UCSD-AML1 (cell line): ENCODE measurements around the gene SCGB3A2.

ENCODE experiments used
- DNase-seq: peaks from one replicate; lab custom pipeline; 2025; ENCODE audit not compliant: unreplicated experiment; lab: John Stamatoyannopoulos, UW

SCGB3A2 gene, protein sequence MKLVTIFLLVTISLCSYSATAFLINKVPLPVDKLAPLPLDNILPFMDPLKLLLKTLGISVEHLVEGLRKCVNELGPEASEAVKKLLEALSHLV

DNA sequence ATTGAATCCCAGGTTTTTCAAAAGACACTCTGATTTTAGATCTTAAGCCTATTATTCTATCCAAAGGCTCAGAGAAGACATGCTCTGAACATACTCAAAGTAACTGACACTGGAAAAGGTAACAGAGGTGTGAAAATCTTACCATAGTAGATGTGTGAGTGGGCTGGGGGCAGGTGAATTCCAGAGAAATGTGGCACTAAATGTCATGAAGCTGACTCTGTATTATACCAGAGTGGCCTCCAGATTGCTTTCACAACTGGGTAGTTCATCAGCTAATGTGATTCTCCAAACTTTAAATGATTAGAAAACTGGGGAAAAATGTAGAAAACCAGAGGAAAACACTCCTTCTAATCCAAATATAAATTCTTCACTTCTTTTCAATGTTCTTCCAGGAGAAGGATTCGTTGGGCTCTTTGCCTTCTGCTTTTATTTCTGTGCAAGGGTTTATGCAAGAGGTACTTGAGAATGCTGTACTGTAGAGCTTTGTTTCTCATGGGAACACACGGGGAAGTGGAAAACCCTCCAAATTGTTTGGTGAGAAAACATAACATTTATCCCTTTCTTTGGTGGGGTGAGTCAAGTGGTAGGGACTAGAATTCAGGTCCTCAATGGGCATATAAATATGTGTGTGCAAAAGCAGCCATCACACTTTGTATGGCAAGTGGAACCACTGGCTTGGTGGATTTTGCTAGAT is at the start of gene SCGB3A2:
SCGB3A2 (plus strand) TSS at position 646 of the 694 bp plus-strand sequence. CDS start 93 bp downstream, outside the sequence.
- DNase-seq, result no peak

DNA sequence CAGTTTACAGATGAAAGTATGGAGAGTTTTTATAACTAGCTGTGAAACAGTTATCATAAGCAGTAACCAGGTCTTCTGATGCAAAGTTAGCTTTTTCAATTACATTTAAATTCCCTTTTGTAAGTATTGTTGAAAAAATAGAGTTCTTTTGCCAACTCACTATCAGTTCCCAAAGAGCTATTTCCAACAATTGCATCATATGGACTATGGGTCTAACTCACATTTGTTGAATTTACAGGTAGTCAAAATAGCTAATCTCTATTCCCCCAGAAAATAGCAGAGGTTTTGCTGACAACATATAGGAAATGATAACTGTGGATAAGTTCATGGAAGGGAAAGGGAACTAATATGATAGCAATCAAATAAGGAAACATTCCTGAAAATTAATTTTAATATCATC is 48.5 kb upstream of the SCGB3A2 start:
- DNase-seq, result no peak

DNA sequence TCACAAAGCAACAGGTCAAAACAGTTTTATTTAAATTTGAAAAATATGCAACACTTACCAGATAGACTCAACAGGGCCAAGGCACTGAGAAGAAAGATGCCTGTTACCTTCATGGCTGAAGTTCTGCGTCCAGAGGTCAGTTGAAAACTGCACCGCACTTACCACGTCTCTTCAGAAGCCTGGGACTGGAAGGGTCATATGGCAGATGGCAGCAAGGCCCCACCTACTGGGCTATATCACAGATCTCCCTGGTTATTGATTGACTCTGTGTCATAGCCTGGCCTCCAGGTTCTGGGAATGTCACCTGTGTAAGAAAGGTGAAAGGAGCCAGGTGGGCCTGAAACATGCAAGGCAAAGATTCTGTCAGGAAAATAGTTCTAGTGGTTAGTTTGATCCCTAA is 47.0 kb upstream of the SCGB3A2 start, which contains the start of gene SPINK1:
SPINK1 (minus strand) TSS at position 207 of the 400 bp plus-strand sequence; CDS start at position 113, 94 bp downstream.
- no peak for DNase-seq

DNA sequence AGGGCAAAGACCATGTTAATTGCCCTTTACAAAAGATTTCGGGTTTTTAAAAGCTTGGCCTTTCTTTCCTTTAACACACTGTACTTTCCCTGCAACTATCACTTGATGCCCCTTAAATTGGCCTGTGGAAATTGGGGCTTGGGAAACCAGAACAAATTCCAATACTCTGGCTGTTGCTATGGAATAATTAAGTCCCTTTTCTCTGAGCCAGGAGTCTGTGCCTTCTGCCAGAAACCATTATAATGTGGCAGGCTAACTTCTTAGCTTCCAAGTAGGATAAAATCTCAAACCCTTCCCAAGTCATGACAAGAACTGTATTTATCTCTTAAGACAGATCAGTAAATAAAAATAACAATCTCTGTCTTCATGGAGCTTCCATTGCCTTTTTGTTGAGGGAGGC is 46.0 kb upstream of the SCGB3A2 start:
- no peak for DNase-seq

DNA sequence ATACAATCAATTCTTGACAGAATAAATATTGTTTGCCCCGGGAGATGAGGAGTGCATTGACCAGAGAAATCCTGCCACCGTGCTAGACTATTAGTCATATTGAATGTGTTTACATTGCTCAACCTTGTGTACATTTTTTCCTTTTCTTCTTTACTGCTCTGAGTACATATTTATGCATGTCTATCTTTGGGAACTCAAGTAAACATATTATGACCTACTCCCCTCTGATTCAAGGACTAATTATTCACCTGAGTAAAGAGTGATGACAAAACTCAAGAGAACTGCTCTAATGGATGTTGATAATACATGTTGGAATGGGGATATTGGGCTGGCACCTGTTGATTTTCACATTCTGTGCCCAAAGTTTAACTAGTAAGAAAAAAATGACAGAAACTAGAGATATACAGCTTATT is 43.1 kb upstream of the SCGB3A2 start:
- no peak for DNase-seq

DNA sequence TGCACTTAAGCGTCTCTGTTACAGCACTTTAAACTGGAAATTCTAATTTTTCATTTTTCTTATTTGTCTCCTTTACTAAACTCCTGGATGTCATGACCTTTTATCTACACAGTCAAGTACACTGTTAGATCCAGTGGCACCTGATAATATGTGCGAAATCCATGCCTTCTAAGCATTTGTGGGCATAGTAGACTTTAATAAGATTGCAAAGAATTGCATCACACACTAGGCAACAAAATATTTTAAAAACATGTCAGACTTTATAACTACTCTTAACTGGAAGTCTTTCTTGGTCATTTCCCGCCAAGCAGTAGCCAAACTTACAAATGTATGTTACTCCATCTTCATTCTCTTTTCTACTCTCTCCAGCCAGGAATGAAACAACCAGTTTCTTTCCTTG is 42.1 kb upstream of the SCGB3A2 start:
- DNase-seq, result no peak

DNA sequence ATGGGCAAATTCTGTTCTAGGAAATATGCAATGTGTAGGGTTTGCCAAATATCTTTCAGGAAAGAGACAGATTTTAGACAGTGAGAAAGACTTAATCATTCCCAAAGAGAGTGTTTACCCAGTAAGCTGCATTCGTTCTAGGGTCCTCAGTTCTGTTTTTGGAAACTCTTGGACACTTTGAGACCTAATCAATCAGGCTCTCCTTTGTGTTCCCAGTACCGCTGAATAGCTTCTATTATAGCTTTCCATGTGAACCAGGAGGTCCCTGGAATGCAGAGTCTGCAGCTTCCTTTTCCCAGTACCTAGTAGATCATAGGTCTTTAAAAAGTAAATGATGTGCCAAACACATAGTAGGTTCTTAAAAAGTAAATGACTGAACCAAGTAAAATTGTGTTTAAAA is 35.6 kb upstream of the SCGB3A2 start:
- no peak for DNase-seq

DNA sequence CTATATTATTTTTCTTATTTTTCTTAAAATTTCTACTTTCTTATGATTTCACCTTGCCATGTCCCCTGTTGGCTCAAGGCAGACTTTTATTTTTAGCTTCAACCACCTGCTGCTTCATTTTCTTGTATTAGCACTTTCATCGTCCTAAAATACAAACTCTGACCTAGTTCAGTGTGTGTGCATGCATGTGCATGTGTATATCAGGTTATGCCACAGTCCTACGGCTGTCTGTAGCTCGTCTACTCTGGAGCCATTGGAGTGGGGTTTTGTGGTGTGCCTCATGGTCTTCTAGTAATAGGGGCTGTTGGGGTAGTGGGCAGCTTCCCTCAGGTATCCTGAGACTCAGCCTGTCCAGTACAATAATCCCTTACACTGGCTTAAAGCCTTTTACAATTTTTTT is 33.7 kb upstream of the SCGB3A2 start:
- DNase-seq, result no peak

- DNase-seq, result no peak
These were observed 32.9 kb upstream of the SCGB3A2 start for GRCh38 chr5:147845618-147846017.

DNA sequence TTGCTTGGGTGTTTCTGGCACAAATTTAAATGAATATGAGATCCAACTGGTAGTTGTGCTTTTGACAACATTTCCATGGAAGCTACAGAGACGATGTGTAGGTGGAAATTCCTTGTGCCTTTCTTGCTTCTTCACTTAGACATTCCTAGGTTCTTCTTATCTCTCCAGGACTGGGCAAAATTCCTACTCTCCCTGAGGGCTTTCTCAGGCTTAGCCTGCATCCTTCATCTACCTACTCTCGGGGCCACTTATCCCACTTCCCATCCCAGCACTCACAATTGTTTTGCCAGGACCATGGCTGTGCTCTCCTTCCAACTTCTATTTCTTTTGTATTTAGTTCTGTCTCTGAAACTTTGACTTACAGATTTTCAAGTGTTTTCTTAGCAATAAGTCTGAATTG is 29.3 kb upstream of the SCGB3A2 start:
- no peak for DNase-seq

- no peak for DNase-seq
These were observed 26.9 kb upstream of the SCGB3A2 start for GRCh38 chr5:147851578-147851977.

DNA sequence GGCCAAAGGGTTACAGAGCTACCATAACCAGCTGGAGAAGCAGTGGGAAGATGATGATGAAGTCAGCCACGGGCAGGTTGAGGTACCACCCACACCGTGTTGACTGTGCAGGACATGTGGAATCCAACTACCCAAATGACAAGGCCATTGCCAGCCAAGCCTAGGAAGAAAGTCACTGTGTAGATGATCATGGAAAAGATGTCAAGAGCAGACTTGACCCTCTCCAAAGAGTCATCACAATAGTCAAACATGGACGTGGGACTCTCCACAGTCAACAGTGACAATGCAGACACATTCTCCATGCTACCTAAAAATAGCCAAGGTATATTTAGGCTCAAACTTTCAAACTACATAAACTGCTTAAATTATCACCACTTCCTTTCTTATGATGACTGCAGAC is 26.1 kb upstream of the SCGB3A2 start:
- no peak for DNase-seq

DNA sequence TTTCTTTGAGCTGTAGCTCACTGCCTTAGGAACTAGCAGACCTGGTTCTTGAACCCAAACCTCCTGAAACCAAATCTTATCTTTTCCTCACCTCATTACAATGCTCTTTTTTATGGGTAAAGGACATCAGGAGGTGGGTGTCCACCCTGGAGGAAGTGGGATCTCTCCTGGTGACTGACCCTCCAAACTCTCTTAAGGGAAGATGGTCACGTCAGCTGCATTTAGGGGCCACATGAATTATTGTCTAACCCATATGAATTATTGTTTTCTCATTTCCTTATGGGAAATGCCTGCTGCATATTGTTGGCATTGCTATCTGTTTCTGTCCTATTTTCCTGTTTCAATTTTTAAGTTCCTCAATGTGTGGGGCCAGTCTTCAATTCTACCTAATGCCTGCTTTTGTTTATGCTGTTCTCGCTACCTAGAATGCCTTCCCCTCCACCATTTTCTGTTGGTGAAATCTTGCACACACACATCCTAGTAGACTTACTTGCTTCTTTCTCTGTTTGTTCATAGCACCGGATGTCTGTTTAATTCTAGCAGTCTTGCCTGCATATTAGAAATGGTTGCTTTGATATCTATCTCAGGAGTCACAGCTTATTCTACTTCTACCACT is 25.0 kb upstream of the SCGB3A2 start:
- no peak for DNase-seq

GRCh38 chr5:147854331-147854730 is 24.2 kb upstream of the SCGB3A2 start:
- DNase-seq, result no peak

DNA sequence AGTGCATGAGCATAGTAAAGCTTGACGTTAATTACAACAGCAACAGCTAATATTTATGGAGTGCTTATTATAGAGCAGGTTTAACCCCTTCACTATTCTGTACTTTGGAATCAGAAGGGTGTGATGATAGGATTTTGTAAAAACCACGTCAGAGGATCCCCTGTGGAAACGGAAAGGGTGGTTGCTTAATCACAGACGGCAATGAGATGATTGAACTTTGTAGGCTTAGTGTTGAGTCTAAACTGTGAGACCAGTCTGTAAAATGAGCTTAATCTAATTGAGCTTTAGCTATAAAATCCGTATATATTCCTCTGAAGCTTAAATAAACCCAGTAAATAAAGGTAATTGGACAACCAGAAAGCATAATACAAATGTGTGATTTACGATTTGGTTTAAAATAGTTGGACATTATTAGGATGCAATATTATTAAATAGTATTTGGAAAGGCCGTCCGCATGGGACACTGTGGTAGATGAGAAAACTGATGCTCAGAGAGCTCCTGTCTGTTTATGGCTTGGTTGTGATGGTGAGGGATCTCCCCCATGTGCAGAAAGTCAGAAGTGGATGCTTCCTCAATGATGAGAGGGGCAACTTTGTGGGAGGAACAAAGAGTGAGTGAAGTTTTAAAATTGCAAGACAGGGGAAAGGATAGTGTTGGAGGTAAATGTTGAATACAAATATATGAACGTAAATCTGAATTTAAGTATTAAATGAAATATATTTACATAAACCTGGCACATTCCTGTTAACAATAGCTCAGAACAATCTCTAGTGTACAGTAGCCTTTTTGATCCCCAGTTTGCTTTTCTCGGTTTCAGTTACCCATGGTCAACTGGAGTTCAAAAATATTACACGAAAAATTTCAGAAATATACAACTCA is 23.4 kb upstream of the SCGB3A2 start:
- DNase-seq, result no peak

GRCh38 chr5:147855774-147856069 is 22.8 kb upstream of the SCGB3A2 start:
- DNase-seq, result no peak

DNA sequence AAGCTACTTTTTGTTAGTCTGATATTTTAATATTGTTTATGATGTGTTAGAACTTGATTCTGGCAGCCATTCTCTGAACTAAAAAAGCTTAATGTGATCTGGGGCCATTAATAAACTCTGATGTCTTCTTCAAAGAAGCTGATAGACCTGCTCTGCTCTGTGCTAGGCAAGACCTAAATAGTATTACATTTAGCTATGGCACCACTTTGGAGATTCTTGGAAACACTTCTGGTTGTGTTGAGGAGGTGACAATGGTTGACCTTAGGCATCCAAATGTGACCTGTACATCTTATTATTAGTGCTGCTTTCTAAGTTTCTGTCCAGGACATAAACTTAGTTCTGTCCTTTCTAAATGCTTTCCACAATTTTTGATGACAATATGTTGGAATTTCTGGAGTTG is 21.7 kb upstream of the SCGB3A2 start:
- DNase-seq, result no peak

GRCh38 chr5:147857302-147858129 is 21.0 kb upstream of the SCGB3A2 start:
- peak; percentile 27 for DNase-seq

GRCh38 chr5:147858565-147858964 is 19.9 kb upstream of the SCGB3A2 start:
- DNase-seq, result no peak

DNA sequence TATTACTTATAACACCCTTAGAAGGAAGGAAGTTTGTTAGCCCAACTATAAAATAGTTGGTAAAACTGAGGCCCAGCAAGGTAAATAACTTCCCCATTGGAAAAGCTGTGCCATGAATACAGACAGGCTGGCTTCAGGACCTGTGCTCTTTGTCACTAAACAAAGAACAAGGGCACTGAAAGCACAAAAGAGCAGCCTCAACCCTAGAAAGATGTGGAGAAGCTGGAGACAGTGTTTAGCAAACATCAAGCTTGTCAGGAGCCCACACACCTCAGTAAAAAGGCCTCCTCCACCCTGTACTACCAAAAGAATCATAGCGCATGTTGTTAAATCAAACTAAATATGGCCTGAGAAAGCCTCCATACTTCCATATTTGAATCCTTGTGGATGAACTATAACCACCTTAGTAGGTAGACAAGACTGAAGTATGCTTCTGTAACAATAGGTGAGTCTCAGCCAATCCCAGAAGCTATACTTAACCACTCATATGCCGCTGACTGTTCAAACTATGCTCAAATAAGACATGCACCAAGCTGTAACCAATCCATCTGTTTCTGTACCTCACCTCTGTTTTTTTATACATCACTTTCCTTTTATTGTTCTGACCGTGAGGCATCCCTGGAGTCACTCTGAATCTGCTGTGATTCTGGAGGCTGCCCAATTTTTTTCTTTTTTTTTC is 18.4 kb upstream of the SCGB3A2 start:
- no peak for DNase-seq
